ENCODE data around the gene SPAG4.

The SPAG4 gene

DNA sequence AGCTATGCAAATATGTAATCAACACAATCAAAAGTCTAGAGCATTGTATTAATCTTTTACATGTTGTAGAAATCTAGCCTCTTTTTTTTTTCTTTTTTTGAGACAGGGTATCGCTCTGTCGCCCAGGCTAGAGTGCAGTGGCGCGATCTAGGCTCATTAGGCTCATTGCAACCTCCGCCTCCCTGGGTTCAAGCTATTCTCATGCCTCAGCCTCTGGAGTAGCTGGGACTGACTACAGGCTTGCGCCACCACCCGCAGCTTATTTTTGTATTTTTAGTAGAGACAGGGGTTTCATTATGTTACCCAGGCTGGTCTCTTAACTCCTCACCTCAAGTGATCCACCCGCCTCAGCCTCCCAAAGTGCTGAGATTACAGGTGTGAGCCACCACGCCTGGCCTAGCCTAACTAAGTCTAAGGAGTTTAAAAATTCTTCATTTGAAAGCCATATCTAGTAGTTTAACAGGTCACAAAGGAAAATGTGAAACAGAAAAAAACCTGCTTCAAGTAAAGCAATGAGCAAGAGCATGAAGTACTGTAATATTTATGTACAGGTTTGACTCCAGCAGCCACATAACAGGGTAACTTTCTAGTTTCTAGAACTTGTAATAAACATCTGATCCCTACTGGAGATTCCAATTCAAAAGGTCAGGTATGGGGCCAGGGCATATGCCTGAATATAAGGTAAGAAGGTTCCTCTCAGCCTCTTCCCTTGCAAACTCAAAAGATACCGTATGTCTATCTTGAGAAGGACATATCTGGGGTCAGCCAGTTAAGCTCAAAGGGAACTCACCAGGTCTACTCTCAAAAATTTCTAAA, 44.7 kb downstream of the SPAG4 start:
- no peak for DNase-seq

DNA sequence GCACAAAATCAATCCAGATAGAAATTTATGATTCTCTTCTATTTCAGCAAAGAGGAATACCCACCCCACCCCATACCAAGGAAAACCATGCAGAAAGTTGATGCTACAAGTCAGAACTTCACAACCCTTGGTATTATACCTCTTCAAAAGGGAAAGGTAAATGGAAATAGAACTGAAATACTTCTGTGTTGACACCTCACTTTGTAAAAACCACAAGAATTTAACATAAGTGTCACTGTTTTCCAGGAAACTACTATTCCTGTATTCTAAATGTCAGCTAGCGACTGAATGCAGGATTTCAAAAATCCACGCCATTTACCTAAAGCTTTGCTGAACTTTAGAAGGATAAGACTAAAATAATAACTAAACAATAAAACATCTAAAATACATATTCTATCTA, 45.4 kb downstream of the SPAG4 start:
- no peak for DNase-seq

DNA sequence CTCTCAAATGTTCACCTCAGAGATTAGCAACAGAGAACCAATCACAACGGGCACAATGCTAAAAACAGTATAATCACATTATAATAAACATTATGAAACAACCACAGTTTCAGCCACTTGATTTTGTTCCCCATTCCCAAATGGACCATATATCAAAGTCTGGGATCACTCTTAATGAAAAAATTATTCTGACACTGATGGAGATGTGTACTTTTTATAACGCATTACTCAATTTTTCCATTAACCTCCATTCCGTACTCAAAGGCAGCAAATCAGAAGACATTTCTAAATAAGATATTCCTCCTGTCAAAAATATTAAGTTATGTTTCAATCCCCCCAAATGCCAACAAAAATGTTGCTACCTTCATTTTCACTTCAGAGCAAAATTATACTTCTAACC, 46.3 kb downstream of the SPAG4 start:
- DNase-seq = no peak

- no peak for DNase-seq
These were observed 46.9 kb downstream of the SPAG4 start for GRCh38 chr20:35662551-35662950.

GRCh38 chr20:35663516-35664465, 48.2 kb downstream of the SPAG4 start:
- peak; percentile 70 for DNase-seq

DNA sequence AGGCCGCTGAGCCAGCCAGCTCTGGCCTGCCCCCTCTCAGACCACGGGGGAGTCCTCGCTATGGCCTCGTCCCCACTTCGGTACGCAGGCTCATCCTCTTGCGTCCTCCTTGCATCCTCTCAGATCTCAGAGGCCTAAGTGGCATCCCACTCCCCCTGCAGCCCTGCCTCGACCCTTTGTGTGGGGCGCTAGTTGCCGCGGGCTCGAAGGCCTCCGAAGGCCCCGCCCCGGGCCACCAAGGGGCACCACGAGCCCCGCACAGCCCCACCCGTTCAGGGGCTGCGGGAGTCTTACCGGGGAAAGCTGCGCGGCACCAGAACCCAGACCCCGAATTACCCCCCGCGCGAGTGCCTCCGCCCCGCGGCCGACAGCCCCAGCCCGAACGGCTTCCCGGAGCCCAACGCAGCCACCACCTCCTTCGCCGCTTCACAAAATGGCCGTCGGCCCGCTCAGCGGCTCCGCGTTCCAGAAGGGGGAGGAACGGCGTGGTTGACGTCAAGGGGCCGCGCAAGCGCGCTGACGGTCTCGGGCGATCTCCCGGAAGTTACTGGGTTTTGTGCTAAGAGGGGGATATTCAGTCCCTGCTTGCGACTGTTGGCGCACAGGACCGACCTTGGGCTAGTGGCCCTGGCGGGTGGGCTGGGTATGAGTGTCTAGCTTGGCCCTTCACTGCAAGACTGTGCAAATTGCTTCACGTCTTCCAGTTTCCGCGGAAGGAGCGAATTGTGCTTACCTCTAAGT, 49.0 kb downstream of the SPAG4 start, which contains the start of the genes CPNE1 and RBM12:
Gene CPNE1 (minus strand): TSS at position 435 of the 741 bp plus-strand sequence. CDS start 31,977 bp downstream, outside the sequence.
Gene RBM12 (minus strand): TSS at position 435 of the 741 bp plus-strand sequence. CDS start 9,578 bp downstream, outside the sequence.
- peak; percentile 84 for DNase-seq

DNA sequence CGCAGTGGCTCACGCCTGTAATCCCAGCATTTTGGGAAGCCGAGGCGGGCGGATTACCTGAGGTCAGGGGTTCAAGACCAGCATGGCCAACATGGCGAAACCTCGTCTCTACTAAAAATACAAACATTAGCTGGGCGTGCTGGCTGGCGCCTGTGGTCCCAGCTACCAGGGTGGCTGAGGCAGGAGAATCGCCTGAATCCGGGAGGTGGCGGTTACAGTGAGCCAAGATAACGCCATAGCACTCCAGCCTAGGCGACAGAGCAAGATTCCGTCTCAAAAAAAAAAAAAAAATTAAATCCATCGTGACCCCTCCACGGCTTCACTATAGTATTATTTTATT, 50.3 kb downstream of the SPAG4 start:
- DNase-seq = no peak

DNA sequence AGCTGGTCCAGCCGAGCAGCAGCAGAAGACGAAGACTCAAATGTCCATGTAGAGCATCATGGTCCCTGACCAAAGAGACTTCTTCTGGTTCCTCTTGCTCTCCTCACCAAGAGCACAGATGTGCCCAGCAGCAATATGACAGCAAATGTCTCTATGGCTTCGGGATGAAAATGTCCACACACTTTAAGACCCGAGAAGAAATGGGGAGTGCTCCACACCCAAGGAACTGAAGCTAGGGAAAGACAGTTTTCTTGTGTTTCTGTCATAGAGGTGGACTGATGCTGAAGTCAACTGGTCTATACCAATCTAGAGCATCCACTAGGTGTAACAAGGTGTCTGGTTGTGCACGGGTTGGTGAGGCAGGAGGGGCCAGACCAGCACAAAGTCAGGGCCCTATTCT, 53.6 kb downstream of the SPAG4 start:
- DNase-seq = no peak

DNA sequence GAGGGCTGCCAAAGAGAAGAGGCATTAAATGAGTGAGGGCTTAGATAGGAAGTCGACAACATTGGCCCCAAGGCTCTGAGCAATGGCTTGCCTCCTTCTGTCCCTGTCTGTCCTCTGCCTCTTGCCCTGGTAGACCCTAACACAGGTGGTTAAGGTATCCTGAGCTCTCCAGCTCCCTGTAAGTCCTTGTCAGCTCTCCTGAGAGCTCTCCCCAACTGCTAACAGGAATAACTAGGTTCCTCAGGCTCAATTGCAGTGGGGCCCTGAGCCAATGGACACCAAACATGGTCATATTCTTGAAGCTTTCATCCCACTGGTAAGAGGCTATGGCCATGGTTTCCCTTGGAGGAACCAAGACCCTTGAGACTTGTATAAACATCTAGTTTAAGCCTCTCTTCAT, 54.1 kb downstream of the SPAG4 start:
- no peak for DNase-seq

Data from DMS79 (cell line).